Measurements from ENCODE around the gene TRPM2. TPM values are rescaled to one million over a fixed set of nuclear protein-coding genes. Genes with fewer than 3 reads are reported as not detected.

The TRPM2 gene
- total and polyA plus RNA-seq, 2 of the 8 experiments (the other 6 are each of a cell fraction or from before 2014, with no cell fraction given), result 0.27 to 0.28 TPM

DNA sequence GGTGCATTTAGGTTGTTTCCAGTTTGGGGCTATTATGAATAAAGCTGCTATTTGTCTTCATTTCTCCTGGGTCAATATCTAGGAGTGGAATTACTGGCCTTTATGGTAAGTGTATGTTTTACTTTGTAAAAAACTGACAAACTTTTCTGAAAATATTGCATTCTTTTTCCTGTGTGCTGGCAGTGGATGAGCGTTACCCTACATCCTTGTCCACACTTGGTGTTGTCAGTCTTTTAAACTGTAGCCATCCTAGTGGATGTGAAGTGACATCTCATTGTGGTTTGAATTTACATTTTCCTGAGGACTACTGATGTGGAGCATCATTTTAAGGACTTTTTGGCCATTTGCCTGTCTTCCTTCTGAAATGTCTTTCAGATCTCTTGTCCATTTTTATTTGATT, 35.9 kb downstream of the TRPM2 start (continued):
- TF ChIP-seq, protein P1, sequence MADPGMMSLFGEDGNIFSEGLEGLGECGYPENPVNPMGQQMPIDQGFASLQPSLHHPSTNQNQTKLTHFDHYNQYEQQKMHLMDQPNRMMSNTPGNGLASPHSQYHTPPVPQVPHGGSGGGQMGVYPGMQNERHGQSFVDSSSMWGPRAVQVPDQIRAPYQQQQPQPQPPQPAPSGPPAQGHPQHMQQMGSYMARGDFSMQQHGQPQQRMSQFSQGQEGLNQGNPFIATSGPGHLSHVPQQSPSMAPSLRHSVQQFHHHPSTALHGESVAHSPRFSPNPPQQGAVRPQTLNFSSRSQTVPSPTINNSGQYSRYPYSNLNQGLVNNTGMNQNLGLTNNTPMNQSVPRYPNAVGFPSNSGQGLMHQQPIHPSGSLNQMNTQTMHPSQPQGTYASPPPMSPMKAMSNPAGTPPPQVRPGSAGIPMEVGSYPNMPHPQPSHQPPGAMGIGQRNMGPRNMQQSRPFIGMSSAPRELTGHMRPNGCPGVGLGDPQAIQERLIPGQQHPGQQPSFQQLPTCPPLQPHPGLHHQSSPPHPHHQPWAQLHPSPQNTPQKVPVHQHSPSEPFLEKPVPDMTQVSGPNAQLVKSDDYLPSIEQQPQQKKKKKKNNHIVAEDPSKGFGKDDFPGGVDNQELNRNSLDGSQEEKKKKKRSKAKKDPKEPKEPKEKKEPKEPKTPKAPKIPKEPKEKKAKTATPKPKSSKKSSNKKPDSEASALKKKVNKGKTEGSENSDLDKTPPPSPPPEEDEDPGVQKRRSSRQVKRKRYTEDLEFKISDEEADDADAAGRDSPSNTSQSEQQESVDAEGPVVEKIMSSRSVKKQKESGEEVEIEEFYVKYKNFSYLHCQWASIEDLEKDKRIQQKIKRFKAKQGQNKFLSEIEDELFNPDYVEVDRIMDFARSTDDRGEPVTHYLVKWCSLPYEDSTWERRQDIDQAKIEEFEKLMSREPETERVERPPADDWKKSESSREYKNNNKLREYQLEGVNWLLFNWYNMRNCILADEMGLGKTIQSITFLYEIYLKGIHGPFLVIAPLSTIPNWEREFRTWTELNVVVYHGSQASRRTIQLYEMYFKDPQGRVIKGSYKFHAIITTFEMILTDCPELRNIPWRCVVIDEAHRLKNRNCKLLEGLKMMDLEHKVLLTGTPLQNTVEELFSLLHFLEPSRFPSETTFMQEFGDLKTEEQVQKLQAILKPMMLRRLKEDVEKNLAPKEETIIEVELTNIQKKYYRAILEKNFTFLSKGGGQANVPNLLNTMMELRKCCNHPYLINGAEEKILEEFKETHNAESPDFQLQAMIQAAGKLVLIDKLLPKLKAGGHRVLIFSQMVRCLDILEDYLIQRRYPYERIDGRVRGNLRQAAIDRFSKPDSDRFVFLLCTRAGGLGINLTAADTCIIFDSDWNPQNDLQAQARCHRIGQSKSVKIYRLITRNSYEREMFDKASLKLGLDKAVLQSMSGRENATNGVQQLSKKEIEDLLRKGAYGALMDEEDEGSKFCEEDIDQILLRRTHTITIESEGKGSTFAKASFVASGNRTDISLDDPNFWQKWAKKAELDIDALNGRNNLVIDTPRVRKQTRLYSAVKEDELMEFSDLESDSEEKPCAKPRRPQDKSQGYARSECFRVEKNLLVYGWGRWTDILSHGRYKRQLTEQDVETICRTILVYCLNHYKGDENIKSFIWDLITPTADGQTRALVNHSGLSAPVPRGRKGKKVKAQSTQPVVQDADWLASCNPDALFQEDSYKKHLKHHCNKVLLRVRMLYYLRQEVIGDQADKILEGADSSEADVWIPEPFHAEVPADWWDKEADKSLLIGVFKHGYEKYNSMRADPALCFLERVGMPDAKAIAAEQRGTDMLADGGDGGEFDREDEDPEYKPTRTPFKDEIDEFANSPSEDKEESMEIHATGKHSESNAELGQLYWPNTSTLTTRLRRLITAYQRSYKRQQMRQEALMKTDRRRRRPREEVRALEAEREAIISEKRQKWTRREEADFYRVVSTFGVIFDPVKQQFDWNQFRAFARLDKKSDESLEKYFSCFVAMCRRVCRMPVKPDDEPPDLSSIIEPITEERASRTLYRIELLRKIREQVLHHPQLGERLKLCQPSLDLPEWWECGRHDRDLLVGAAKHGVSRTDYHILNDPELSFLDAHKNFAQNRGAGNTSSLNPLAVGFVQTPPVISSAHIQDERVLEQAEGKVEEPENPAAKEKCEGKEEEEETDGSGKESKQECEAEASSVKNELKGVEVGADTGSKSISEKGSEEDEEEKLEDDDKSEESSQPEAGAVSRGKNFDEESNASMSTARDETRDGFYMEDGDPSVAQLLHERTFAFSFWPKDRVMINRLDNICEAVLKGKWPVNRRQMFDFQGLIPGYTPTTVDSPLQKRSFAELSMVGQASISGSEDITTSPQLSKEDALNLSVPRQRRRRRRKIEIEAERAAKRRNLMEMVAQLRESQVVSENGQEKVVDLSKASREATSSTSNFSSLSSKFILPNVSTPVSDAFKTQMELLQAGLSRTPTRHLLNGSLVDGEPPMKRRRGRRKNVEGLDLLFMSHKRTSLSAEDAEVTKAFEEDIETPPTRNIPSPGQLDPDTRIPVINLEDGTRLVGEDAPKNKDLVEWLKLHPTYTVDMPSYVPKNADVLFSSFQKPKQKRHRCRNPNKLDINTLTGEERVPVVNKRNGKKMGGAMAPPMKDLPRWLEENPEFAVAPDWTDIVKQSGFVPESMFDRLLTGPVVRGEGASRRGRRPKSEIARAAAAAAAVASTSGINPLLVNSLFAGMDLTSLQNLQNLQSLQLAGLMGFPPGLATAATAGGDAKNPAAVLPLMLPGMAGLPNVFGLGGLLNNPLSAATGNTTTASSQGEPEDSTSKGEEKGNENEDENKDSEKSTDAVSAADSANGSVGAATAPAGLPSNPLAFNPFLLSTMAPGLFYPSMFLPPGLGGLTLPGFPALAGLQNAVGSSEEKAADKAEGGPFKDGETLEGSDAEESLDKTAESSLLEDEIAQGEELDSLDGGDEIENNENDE (IDR thresholded peaks at IDR 0.05; ENCODE audit: insufficient replicate concordance, low read length), result no peak
- TF ChIP-seq POLR2AphosphoS5 (IDR thresholded peaks at IDR 0.05; ENCODE audit: low read depth, low read length), result no peak
- no peak for TF ChIP-seq CEBPB (IDR thresholded peaks at IDR 0.05; ENCODE audit: low read depth, low read length)
- no peak for TF ChIP-seq CBX5 (IDR thresholded peaks at IDR 0.05; ENCODE audit: low read depth, low read length)
- no peak for TF ChIP-seq SRF (IDR thresholded peaks at IDR 0.05; ENCODE audit: low read depth, low read length)

Measured in H1 (cell line).